ENCODE results near the gene ONECUT1.

- no peak for TF ChIP-seq POLR2A (IDR thresholded peaks at IDR 0.05)
- TF ChIP-seq CTCF (IDR thresholded peaks at IDR 0.05 in 4 of 5, conservative IDR thresholded peaks at IDR 0.05 in 1 of 5), result no peak
Observed at GRCh38 chr15:52822475-52822874, 32.3 kb upstream of the ONECUT1 start.

Data from gastrocnemius medialis (tissue), 4 donors.